HepG2 (cell line): ENCODE results near the gene NDUFB10. TPM values are rescaled to one million over a fixed set of nuclear protein-coding genes. Genes with fewer than 3 reads are reported as not detected.

Experiments
- CBX1 ChIP-seq: IDR thresholded peaks from one replicate; pipeline ENCODE4 v1.6.1; 2016; ENCODE audit warnings: antibody characterized with exemption, low read depth
- FOXA3 ChIP-seq: IDR thresholded peaks from 2 replicates; pipeline ENCODE4 v1.6.1; 2016; ENCODE audit warnings: missing genetic modification reagents, missing compliant biosample characterization
- HMG20A ChIP-seq: IDR thresholded peaks from 2 replicates; pipeline ENCODE4 v1.6.1; 2016; ENCODE audit warnings: borderline replicate concordance
- ISX ChIP-seq: sonication (generic); formaldehyde crosslinking; conservative IDR thresholded peaks from 2 replicates; pipeline ENCODE4 v1.5.0; 2020; ENCODE audit warnings: missing genetic modification reagents
- KAT8 ChIP-seq: IDR thresholded peaks from 2 replicates; pipeline ENCODE4 v1.6.1; 2016; ENCODE audit warnings: missing genetic modification reagents, missing compliant biosample characterization
- KDM4B ChIP-seq: sonication (generic); formaldehyde crosslinking; IDR thresholded peaks from 2 replicates; pipeline ENCODE4 v1.4.0; 2020; ENCODE audit warnings: missing genetic modification reagents
- MIER3 ChIP-seq: IDR thresholded peaks from 2 replicates; pipeline ENCODE4 v1.6.1; 2016; ENCODE audit warnings: missing compliant biosample characterization, borderline replicate concordance
- MIXL1 ChIP-seq: IDR thresholded peaks from 2 replicates; pipeline ENCODE4 v1.6.1; 2016
- NFATC3 ChIP-seq: sonication (generic); formaldehyde crosslinking; IDR thresholded peaks from 2 replicates; pipeline ENCODE4 v1.5.1; 2020; ENCODE audit warnings: mild to moderate bottlenecking, missing genetic modification reagents
- NFIC ChIP-seq: IDR thresholded peaks from 2 replicates; pipeline ENCODE4 v1.6.1; 2012; ENCODE audit warnings: mild to moderate bottlenecking, low read length, inconsistent platforms
- PCBP1 ChIP-seq: fragments of 200-400 bp; formaldehyde crosslinking; IDR thresholded peaks from 2 replicates; pipeline ENCODE4 v1.6.1; 2017; ENCODE audit warnings: mild to moderate bottlenecking, low read depth, low read length, borderline replicate concordance
- PLSCR1 ChIP-seq: sonication (generic); formaldehyde crosslinking; IDR thresholded peaks from 2 replicates; pipeline ENCODE4 v1.5.0; 2020; ENCODE audit warnings: missing genetic modification reagents, mild to moderate bottlenecking, borderline replicate concordance
- RFX3 ChIP-seq: IDR thresholded peaks from 2 replicates; pipeline ENCODE4 v1.6.1; 2016; ENCODE audit warnings: missing biosample characterization, missing genetic modification reagents
- SKI ChIP-seq: fragments of 450-650 bp; IDR thresholded peaks from one replicate; pipeline ENCODE4 v1.6.1; 2018; ENCODE audit warnings: mild to moderate bottlenecking; ENCODE audit not compliant: partially characterized antibody
- SMAD3 ChIP-seq: sonication (generic); formaldehyde crosslinking; IDR thresholded peaks from 2 replicates; pipeline ENCODE4 v1.4.0; 2020; ENCODE audit warnings: missing genetic modification reagents
- SPEN ChIP-seq: sonication (generic); formaldehyde crosslinking; IDR thresholded peaks from 2 replicates; pipeline ENCODE4 v1.5.1; 2020; ENCODE audit warnings: low read depth, mild to moderate bottlenecking, missing genetic modification reagents
- SRSF1 ChIP-seq: fragments of 200-400 bp; formaldehyde crosslinking; optimal IDR thresholded peaks from 2 replicates; pipeline ENCODE3; 2017; ENCODE audit warnings: mild to moderate bottlenecking, low read depth, low read length, moderate library complexity
- SRSF4 ChIP-seq: fragments of 200-400 bp; formaldehyde crosslinking; IDR thresholded peaks from one replicate; pipeline ENCODE4 v1.6.1; 2018; ENCODE audit warnings: mild to moderate bottlenecking, low read depth, low read length, moderate library complexity; ENCODE audit not compliant: poor library complexity, severe bottlenecking
- TEF ChIP-seq: sonication (generic); formaldehyde crosslinking; IDR thresholded peaks from 2 replicates; pipeline ENCODE4 v1.5.0; 2020; ENCODE audit warnings: missing genetic modification reagents
- TGIF2 ChIP-seq: IDR thresholded peaks from 2 replicates; pipeline ENCODE4 v1.6.1; 2016; ENCODE audit warnings: control low read depth, missing compliant biosample characterization
- ZNF230 ChIP-seq: sonication (generic); formaldehyde crosslinking; IDR thresholded peaks from 2 replicates; pipeline ENCODE4 v1.4.0; 2020; ENCODE audit warnings: mild to moderate bottlenecking, missing genetic modification reagents
- ZNF614 ChIP-seq: IDR thresholded peaks from 2 replicates; pipeline ENCODE4 v1.6.1; 2018; ENCODE audit warnings: missing biosample characterization, missing genetic modification reagents, inconsistent platforms, borderline replicate concordance
- ZNF749 ChIP-seq: sonication (generic); formaldehyde crosslinking; IDR thresholded peaks from 2 replicates; pipeline ENCODE4 v1.8.0; 2022; ENCODE audit warnings: mild to moderate bottlenecking, missing genetic modification reagents, moderate library complexity, borderline replicate concordance
- ZNF780A ChIP-seq: sonication (generic); formaldehyde crosslinking; IDR thresholded peaks from 2 replicates; pipeline ENCODE4 v1.8.0; 2022; ENCODE audit warnings: mild to moderate bottlenecking, missing genetic modification reagents, moderate library complexity
- polyA plus RNA-seq, 8 experiments: library from polyadenylated mRNA; depleted of rRNA in 3 of 8; stranded (reverse) in 7 of 8; unstranded in 1 of 8; fragments of >200 nt; fragmentation: Illumina TruSeq in 4 of 8; extraction: Trizol in 4 of 8; gene quantifications; 2 replicates each; pipeline versions ENCODE4 v1.2.1 to v1.2.3, GENCODE V29; 2011 to 2016; ENCODE audit warnings: low read depth in 4 of 8, missing spikeins in 1 of 8, mixed read lengths in 1 of 8; ENCODE audit not compliant: insufficient read depth in 1 of 8
- total RNA-seq, 5 experiments: library from RNA; depleted of rRNA; stranded (reverse); fragments of >200 nt; fragmentation: Illumina TruSeq; extraction: Trizol; gene quantifications; 2 replicates each; pipeline ENCODE4 v1.2.3, GENCODE V29; 2016; ENCODE audit warnings: low read depth in 1 of 5
- TF ChIP-seq, protein P1 (sequence below): sonication (generic); formaldehyde crosslinking; IDR thresholded peaks from 2 replicates; pipeline ENCODE4 v1.8.0; 2022; ENCODE audit warnings: mild to moderate bottlenecking, missing genetic modification reagents, moderate library complexity
- TF ChIP-seq, protein P2 (sequence below): sonication (generic); formaldehyde crosslinking; IDR thresholded peaks from 2 replicates; pipeline ENCODE4 v1.4.0; 2020; ENCODE audit warnings: missing genetic modification reagents, borderline replicate concordance

Gene NDUFB10
- total and polyA plus RNA-seq, 2 of the 13 experiments (the other 11 are each of a cell fraction or from before 2014, with no cell fraction given): 68.6 to 157 TPM

- TF ChIP-seq, protein P1, sequence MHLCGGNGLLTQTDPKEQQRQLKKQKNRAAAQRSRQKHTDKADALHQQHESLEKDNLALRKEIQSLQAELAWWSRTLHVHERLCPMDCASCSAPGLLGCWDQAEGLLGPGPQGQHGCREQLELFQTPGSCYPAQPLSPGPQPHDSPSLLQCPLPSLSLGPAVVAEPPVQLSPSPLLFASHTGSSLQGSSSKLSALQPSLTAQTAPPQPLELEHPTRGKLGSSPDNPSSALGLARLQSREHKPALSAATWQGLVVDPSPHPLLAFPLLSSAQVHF (CRISPR knock-in tag): no peak; the same call in 1 of the 2 replicates
- TF ChIP-seq NFIC (peak; percentile 68), MIER3 (CRISPR knock-in tag) (no peak; the same call in 1 of the 2 replicates), PCBP1 (no peak), ISX (CRISPR knock-in tag) (peak; percentile 34; the same call in 1 of the 2 replicates), SKI (peak; percentile 72), PLSCR1 (CRISPR knock-in tag) (no peak), ZNF780A (CRISPR knock-in tag) (no peak), RFX3 (no peak), ZNF749 (0 out of 2 replicates have a peak, but pooled peaks have one; percentile 80), CBX1 (peak; percentile 41), SPEN (CRISPR knock-in tag) (peak; percentile 99), KAT8 (CRISPR knock-in tag) (peak; percentile 88), FOXA3 (peak; percentile 41; the same call in 1 of the 2 replicates), TGIF2 (CRISPR knock-in tag) (peak; percentile 82), NFATC3 (CRISPR knock-in tag) (no peak), MIXL1 (CRISPR knock-in tag) (no peak), SRSF4 (no peak), KDM4B (CRISPR knock-in tag) (peak; percentile 14; the same call in 1 of the 2 replicates), SRSF1 (peak; percentile 47), HMG20A (CRISPR knock-in tag) (no peak), TEF (CRISPR knock-in tag) (0 out of 2 replicates have a peak, but pooled peaks have one; percentile 54), ZNF614 (CRISPR knock-in tag) (peak; percentile 81; the same call in 1 of the 2 replicates), ZNF230 (CRISPR knock-in tag) (peak; percentile 74; the same call in 1 of the 2 replicates), SMAD3 (CRISPR knock-in tag) (peak; percentile 62; the same call in 1 of the 2 replicates)
- TF ChIP-seq, protein P2, sequence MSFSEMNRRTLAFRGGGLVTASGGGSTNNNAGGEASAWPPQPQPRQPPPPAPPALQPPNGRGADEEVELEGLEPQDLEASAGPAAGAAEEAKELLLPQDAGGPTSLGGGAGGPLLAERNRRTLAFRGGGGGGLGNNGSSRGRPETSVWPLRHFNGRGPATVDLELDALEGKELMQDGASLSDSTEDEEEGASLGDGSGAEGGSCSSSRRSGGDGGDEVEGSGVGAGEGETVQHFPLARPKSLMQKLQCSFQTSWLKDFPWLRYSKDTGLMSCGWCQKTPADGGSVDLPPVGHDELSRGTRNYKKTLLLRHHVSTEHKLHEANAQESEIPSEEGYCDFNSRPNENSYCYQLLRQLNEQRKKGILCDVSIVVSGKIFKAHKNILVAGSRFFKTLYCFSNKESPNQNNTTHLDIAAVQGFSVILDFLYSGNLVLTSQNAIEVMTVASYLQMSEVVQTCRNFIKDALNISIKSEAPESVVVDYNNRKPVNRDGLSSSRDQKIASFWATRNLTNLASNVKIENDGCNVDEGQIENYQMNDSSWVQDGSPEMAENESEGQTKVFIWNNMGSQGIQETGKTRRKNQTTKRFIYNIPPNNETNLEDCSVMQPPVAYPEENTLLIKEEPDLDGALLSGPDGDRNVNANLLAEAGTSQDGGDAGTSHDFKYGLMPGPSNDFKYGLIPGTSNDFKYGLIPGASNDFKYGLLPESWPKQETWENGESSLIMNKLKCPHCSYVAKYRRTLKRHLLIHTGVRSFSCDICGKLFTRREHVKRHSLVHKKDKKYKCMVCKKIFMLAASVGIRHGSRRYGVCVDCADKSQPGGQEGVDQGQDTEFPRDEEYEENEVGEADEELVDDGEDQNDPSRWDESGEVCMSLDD: 0 out of 2 replicates have a peak, but pooled peaks have one; percentile 46
These were observed 5.4 kb downstream of the NDUFB10 start, which contains the start of gene RPS2 (continued) for GRCh38 chr16:1964506-1965395.
